Measurements from ENCODE around the gene MMP15.

The MMP15 gene

DNA sequence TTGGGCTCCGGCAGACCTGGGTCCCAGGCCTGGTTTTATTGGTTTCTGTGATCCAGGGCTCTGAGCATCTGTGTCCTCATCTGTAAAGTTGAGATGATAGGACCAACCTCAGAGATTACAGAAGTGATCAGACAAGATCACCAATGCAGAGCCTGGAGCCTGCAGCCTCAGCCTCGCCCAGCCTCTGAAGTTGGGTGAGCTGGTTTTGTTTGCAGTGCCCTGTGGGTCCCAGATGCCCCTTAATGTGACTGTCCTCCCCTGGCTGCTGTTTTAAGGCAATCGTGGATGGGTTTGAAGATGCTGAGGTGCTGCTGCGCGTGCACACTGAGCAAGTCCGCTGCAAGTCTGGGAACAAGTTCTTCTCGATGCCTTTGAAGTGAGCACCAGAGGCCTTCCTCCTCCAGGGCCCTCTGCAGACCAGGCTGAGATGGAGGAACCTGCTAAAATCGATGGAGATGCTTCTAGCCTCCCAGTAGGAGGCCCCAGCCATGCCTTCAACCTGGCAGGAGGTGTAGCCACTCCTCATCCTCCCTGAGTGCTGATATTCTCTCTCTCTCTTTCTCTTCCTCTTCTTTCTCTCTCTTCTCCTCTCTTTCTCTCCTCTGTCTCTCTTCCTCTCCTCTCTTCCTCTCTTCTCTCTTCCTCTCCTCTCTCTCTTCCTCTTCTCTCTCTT lies 5.6 kb upstream of the MMP15 start:
- ATAC-seq = no peak
- DNase-seq = no peak

GRCh38 chr16:58020628-58021521 lies 4.7 kb upstream of the MMP15 start:
- ATAC-seq (no peak), DNase-seq (peak; percentile 69)

GRCh38 chr16:58021661-58022551 lies 3.6 kb upstream of the MMP15 start:
- DNase-seq (no peak), ATAC-seq (no peak)

GRCh38 chr16:58022601-58023371 lies 2.8 kb upstream of the MMP15 start:
- ATAC-seq = no peak
- no peak for DNase-seq

GRCh38 chr16:58024486-58025350 lies 836 bp upstream of the MMP15 start:
- DNase-seq = peak; percentile 17
- ATAC-seq = no peak

DNA sequence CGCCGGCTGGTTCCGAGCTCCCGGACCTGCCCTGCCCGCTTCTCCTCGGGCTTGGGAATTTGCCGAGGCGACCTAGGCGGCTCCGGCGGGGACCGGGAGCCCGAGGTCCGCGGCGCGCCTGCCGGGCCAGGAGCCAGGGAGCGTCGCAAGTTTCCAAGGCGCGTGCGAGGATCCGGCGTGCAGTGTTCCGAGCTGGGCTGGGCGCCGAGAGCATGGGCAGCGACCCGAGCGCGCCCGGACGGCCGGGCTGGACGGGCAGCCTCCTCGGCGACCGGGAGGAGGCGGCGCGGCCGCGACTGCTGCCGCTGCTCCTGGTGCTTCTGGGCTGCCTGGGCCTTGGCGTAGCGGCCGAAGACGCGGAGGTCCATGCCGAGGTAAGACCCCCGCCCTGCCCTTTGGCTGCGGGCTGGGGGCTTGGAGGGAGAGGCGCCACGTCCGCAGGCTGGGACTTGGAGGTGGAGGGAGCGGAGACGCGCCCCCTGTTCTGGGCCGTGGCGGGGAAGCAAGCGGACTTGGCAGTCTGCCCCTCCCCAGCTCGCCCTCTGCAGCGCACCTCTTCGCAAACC lies 668 bp downstream of the MMP15 start:
- ATAC-seq = peak; percentile 6
- peak; percentile 15 for DNase-seq

DNA sequence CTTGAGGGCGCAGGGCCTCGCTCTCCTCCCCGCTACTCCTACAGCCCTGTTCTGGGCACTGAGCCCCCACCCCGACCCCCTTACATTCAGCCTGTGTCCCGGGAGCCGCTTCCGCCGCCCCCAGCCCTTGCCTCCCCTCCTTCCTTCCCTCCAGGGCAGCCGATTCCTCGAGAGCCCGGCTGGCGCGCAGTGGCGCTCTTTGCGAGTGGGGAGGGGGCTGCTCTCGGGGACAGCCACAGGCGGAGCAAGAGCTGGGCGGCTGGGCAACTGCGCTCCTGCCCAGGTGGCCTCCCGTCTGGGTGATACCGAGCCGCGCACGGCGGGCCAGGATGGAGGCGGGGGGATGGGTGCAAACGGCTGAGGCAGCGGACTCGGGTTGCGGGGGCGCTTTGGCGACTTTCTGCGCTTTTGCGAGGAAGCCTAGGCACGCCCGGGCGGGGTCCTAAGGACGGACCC lies 1.2 kb downstream of the MMP15 start:
- no peak for DNase-seq
- ATAC-seq = no peak

- DNase-seq (no peak), ATAC-seq (no peak)
These were observed 1.8 kb downstream of the MMP15 start for GRCh38 chr16:58027161-58027915.

GRCh38 chr16:58027916-58028455 lies 2.4 kb downstream of the MMP15 start:
- DNase-seq = no peak
- ATAC-seq = no peak

GRCh38 chr16:58028541-58029070 lies 3.1 kb downstream of the MMP15 start:
- ATAC-seq (no peak), DNase-seq (no peak)

DNA sequence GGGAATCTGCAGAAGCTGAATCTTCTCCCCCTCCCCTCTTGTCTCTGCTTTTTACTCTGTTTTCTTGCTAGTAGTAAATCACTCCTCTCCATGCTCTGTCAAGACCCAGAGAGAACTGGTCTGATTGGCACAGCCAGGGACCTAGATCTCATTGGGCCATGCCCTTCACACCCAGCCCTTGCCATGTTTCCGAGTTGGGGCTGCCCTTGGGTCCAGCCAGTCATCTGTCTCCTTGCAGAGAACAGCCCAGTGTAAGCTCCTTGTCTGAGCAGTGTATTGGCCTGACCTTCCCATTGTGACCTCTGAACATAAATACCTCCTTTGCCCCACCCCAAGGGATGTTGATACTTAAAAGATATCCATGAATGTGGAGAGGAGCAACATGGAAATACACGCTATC lies 3.9 kb downstream of the MMP15 start:
- ATAC-seq (no peak), DNase-seq (no peak)

DNA sequence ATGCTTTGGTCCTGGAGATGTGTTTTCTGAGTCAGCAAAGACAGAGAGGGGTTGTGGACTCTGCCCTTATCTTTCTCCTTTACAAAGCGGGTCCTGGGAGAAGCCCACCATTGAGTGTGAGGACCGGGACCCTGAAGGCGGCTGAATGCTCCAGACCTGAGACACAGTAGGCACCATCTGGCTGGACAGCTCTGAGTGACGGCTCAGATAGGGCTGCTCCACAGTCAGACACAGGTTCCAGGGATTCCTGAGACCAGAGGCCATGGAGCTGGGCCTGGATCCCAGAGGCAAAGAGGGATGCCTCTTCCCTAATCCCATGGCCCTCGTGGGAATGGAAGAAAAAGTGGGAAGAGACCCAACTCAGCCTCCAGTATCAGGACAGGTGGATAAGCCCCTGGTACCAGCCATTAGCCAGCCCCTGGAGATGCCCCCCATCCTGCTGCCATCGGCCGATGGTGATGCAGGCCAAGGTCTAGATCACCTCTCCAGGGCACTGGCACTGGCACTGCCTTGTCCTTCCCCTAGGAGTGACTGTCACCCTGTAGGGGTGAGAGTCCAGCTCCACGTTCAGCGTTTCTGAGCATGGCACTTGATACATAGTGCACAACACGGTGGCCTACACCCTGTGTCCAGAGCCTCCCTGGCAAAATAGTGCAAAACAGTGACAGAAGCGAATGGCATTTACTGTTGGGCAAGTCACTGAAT lies 4.7 kb downstream of the MMP15 start:
- no peak for DNase-seq
- ATAC-seq = no peak

DNA sequence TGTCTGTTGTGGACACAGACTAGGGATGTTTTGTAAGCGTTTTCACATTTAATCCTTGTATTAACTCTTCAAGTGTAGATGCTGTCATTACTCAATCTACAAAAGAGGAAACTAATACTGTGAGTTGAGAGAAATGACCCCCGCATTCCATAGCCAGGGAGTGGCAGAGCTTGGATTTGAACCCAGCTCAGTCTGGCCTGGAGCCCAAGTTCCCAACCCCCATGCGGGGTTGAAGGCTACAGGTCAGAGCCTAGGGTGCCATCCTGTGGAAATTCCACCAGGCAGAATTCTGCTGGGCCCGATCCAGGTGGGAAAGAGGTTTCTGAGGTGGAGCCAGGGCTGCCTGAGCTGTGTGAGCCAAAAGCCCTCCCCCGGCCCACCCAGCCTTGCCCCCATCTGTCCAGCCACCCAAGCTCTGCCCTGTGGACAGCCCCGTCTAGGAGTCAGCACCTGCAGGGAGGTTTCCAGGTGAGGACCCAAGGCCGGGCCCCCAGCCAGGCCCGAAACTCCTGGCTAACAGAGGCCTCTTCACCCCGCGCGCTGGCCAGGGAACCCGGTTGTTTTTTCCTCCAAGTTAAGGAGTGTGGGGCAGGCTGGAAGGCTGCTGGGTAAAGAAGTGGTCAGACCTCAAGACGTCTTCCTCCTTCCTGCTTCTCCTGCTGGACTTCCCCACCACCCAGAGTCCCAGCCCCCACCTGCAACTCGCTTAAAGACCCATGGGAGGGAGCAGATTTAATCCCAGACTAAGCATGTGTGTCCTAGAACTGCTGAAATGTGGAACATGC lies 5.7 kb downstream of the MMP15 start:
- DNase-seq (no peak), ATAC-seq (no peak)

DNA sequence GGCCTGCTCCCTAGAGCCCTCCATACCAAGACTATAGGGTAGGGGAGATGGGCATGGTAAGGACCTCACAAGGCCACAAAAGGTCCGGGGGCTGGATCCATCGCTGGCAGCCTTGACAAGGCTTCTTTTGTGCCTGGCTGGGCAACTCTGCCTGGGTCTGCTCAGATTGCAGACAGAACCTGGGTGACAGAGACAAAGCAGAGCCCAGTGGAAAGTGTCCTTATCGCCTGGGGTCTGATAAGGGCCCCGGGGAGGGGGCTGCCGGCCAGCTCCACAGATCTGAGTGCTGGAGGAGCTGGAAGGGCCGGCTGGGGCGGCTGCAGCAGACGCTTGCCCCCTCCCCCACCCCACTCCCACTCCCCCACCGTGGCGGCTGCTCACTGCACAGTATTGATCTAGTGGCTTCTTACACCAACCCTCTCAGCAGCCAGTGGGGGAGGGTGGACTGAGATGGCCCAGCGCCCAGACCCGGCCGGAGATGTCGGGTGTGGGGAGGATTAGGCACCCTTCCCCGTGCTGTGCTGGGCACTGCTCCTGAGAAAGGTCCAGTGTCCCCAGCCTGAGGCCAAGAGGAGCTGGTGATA lies 7.2 kb downstream of the MMP15 start:
- DNase-seq (no peak), ATAC-seq (no peak)

DNA sequence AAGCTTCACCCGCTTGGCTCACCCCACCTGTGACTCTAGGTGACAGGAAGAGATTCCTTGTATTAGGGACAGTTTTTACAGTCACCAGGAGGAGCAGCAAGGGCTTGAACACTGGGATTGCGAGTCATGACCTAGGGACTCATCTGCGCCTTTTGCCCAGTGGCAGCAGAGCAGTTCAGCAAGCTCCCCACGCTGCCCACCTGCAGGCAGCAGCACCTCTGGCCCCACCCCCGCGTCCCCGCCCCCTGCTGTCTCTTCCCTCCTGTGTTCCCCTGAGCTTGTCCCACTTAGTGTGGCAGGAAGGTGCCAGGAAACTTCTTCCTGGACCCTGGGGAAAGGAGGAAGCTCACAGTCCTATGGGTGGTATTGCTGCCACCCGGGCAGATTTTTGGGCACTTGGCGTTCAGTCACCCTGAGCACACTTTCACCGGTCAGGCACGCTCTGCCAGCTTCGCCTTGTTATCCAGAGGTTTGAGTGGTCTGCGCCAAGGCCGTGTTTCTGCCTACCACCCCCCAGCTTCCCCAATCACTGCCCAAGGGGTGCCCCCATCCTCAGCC lies 8.7 kb downstream of the MMP15 start:
- ATAC-seq (no peak), DNase-seq (no peak)

DNA sequence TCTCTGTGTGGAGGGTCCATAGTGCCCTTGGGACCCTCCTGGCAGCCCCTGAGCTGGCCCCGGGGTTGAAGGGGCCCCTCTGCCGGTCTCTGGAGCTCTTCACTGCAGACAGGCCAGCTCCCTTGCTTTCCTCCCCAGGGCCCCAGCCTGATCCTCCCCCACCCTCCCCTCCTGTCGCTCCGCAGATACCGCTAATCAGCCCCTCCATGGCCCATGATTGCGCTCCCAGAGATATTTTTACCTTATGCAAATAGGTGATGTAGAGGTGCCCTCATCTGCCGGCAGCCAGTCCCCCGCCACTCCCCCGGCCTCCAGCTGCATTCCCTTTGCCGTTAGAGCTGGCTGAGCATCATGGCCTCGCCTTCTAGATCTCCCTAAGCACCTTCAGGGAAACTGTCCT lies 9.2 kb downstream of the MMP15 start:
- ATAC-seq (no peak), DNase-seq (no peak)
